GM19467 (cell line): ENCODE results near the gene OR4K17.
"Not testable (repeated sequence)": the region's sequence is repeated elsewhere in the genome, so short reads cannot be mapped to it uniquely, and the experiment has no call there.

Experiments
- ATAC-seq: cut with Tn5 transposase; IDR thresholded peaks from one replicate; pipeline ENCODE4 v1.9.1; 2021; ENCODE audit warnings: mild to moderate bottlenecking, moderate library complexity; ENCODE audit not compliant: unreplicated experiment

Gene OR4K17

GRCh38 chr14:20110438-20110837, at the start of gene OR4K17:
TSS of gene OR4K17 (plus strand) at chr14:20110739. CDS start at chr14:20117500, 6,761 bp downstream.
- no peak for ATAC-seq

GRCh38 chr14:20092050-20092449, 18.5 kb upstream of the OR4K17 start:
- no peak for ATAC-seq

- no peak for ATAC-seq
Observed at GRCh38 chr14:20093442-20093841, 17.1 kb upstream of the OR4K17 start.

- not testable (repeated sequence) for ATAC-seq
Observed at GRCh38 chr14:20098926-20099770, 11.4 kb upstream of the OR4K17 start.

- no peak for ATAC-seq
Observed at GRCh38 chr14:20112321-20112720, 1.8 kb downstream of the OR4K17 start.

- no peak for ATAC-seq
Observed at GRCh38 chr14:20116748-20117147, 6.2 kb downstream of the OR4K17 start.

GRCh38 chr14:20118795-20119194, 8.3 kb downstream of the OR4K17 start:
- ATAC-seq: no peak

GRCh38 chr14:20138520-20138919, 28.0 kb downstream of the OR4K17 start, which contains the start of gene OR4N5:
TSS of gene OR4N5 (plus strand) at chr14:20138820. CDS start at chr14:20143736, 4,916 bp downstream.
- ATAC-seq: no peak

GRCh38 chr14:20143911-20144310, 33.4 kb downstream of the OR4K17 start:
- no peak for ATAC-seq

- no peak for ATAC-seq
Observed at GRCh38 chr14:20144820-20145219, 34.3 kb downstream of the OR4K17 start.

GRCh38 chr14:20164462-20164861, 53.9 kb downstream of the OR4K17 start:
- no peak for ATAC-seq

- ATAC-seq: no peak
Observed at GRCh38 chr14:20167091-20167490, 56.6 kb downstream of the OR4K17 start.

- ATAC-seq: not testable (repeated sequence)
Observed at GRCh38 chr14:20169852-20170251, 59.3 kb downstream of the OR4K17 start.
